ENCODE measurements around the gene IL4R. TPM values are rescaled to one million over a fixed set of nuclear protein-coding genes. Genes with fewer than 3 reads are reported as not detected.
A peak's percentile ranks its signal among the peaks of the same experiment; 100 is the strongest.

Gene IL4R
- total and polyA plus RNA-seq, 2 donors (not counting 1 experiment from before 2014, with no cell fraction given) = 17.1 to 23.6 TPM

DNA sequence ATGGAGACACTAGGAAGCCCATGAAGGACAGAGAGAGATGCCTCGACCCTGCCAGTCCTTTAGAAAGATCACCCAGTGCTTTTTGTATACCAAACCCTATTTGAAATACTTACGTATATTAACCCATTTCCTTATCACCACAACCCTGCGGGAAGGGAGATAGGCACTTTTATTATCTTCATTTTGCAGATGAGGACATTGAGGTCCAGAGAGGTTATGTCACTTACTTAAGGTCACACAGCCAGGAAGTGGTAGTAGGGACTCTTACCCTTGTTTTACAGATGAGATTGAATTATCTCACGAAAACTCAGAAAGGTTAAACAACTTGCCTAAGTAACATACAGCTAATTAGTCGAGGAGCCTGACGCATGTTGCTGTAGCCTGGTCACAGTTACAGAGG, 38.2 kb downstream of the IL4R start:
- Histone ChIP-seq H3K36me3 (ENCODE audit: control insufficient read depth, insufficient read depth, low read length) (peaks cover 16% of the 10 kb centered on the region), H3K27me3 (ENCODE audit: control insufficient read depth, insufficient read depth, low read length) (no peaks in the 10 kb centered on the region), H3K4me2 (ENCODE audit: extremely low read depth, insufficient read depth, low read length) (no peak overlapping the region)

DNA sequence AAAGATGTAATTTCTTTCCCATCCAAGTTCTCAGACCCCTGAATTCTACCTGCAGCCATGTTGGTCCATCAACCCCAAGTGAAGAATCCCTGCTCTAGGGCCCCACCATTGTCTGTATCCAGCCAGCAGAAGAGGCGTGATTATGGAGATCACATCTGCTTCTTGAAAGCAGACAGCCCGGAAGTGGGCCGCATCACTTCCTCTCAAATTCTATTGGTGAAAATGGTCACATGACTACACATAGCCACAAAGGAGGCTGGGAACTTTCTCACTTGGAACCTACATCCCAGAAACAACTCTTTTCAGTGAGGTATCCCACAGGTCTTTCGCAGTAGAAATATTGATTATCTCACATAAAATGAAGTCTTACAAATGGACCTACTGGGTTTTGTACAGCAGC, 40.1 kb downstream of the IL4R start:
- Histone ChIP-seq H3K79me2 (ENCODE audit: control insufficient read depth, insufficient read depth, low read length) (no peaks in the 10 kb centered on the region), H3K27ac (ENCODE audit: insufficient read depth, low read length) (no peak overlapping the region), H3K4me3 (replicated peaks in 1 of 4; ENCODE audit: control extremely low read depth in 1 of 4, insufficient read depth in 1 of 4, low read depth in 3 of 4, low read length in 4 of 4) (no peak overlapping the region), H4K20me1 (ENCODE audit: control insufficient read depth, extremely low read depth, insufficient read depth, low read length) (no peaks in the 10 kb centered on the region), H3K4me1 (ENCODE audit: control insufficient read depth, extremely low read depth, insufficient read depth, low read length) (no peaks in the 10 kb centered on the region), H3K9me3 (ENCODE audit: control insufficient read depth, insufficient read depth, low read depth, low read length) (no peaks in the 10 kb centered on the region), H3K4me2 (ENCODE audit: extremely low read depth, insufficient read depth, low read length) (no peak overlapping the region), H3K9ac (ENCODE audit: insufficient read depth, low read length) (no peak overlapping the region), H3K27me3 (ENCODE audit: control insufficient read depth, insufficient read depth, low read length) (no peaks in the 10 kb centered on the region), H3K36me3 (ENCODE audit: control insufficient read depth, insufficient read depth, low read length) (peaks cover 6% of the 10 kb centered on the region), H2AFZ (ENCODE audit: low read length) (no peak overlapping the region)
- TF ChIP-seq, protein P1, sequence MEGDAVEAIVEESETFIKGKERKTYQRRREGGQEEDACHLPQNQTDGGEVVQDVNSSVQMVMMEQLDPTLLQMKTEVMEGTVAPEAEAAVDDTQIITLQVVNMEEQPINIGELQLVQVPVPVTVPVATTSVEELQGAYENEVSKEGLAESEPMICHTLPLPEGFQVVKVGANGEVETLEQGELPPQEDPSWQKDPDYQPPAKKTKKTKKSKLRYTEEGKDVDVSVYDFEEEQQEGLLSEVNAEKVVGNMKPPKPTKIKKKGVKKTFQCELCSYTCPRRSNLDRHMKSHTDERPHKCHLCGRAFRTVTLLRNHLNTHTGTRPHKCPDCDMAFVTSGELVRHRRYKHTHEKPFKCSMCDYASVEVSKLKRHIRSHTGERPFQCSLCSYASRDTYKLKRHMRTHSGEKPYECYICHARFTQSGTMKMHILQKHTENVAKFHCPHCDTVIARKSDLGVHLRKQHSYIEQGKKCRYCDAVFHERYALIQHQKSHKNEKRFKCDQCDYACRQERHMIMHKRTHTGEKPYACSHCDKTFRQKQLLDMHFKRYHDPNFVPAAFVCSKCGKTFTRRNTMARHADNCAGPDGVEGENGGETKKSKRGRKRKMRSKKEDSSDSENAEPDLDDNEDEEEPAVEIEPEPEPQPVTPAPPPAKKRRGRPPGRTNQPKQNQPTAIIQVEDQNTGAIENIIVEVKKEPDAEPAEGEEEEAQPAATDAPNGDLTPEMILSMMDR (conservative IDR thresholded peaks at IDR 0.05 in 1 of 2, IDR thresholded peaks at IDR 0.05 in 1 of 2; ENCODE audit: low read depth in 1 of 2, low read length in 2 of 2) = no peak
- TF ChIP-seq EZH2 (IDR thresholded peaks at IDR 0.05; ENCODE audit: low read length, missing control alignments) = no peak
- no peak for DNase-seq (ENCODE audit: low read depth in 2 of 2)

More for the DNA sequence above, 38.2 kb downstream of the IL4R start:
- DNase-seq (ENCODE audit: low read depth in 2 of 2) = no peak
- Histone ChIP-seq H4K20me1 (ENCODE audit: control insufficient read depth, extremely low read depth, insufficient read depth, low read length) (no peaks in the 10 kb centered on the region), H3K4me3 (replicated peaks in 1 of 4; ENCODE audit: control extremely low read depth in 1 of 4, insufficient read depth in 1 of 4, low read depth in 3 of 4, low read length in 4 of 4) (no peak overlapping the region), H3K9me3 (ENCODE audit: control insufficient read depth, insufficient read depth, low read depth, low read length) (no peaks in the 10 kb centered on the region), H3K4me1 (ENCODE audit: control insufficient read depth, extremely low read depth, insufficient read depth, low read length) (no peaks in the 10 kb centered on the region), H3K27ac (ENCODE audit: insufficient read depth, low read length) (no peak overlapping the region), H2AFZ (ENCODE audit: low read length) (no peak overlapping the region), H3K79me2 (ENCODE audit: control insufficient read depth, insufficient read depth, low read length) (no peaks in the 10 kb centered on the region), H3K9ac (ENCODE audit: insufficient read depth, low read length) (no peak overlapping the region)
- no peak for TF ChIP-seq EZH2 (IDR thresholded peaks at IDR 0.05; ENCODE audit: low read length, missing control alignments)
- TF ChIP-seq, protein P1 (conservative IDR thresholded peaks at IDR 0.05 in 1 of 2, IDR thresholded peaks at IDR 0.05 in 1 of 2; ENCODE audit: low read depth in 1 of 2, low read length in 2 of 2) = no peak

DNA sequence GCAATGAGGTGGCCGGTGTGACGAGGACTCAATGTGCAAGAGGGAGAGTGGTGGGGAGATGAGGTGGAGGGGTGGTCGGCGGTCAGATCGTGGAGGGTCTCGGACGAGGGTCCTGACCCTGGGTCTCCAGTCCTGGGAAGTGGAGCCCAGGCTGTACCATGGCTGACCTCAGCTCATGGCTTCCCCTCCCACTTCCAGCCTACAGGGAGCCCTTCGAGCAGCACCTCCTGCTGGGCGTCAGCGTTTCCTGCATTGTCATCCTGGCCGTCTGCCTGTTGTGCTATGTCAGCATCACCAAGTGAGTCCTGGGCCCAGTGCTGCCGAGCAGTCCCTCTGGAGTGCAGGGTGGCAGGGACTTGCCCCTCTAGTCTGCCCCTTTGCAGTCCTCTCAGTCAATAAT, 41.8 kb downstream of the IL4R start:
- DNase-seq (ENCODE audit: low read depth in 2 of 2) = peak; percentile 17 to 39
- H3K9me3 ChIP-seq (ENCODE audit: control insufficient read depth, insufficient read depth, low read depth, low read length) = no peaks in the 10 kb centered on the region
- no peak overlapping the region for H2AFZ ChIP-seq (ENCODE audit: low read length)

More for the DNA sequence above, 41.8 kb downstream of the IL4R start:
- Histone ChIP-seq H3K27ac (ENCODE audit: insufficient read depth, low read length) (no peak overlapping the region), H3K4me3 (replicated peaks in 1 of 4; ENCODE audit: control extremely low read depth in 1 of 4, insufficient read depth in 1 of 4, low read depth in 3 of 4, low read length in 4 of 4) (no peak overlapping the region), H4K20me1 (ENCODE audit: control insufficient read depth, extremely low read depth, insufficient read depth, low read length) (no peaks in the 10 kb centered on the region), H3K36me3 (ENCODE audit: control insufficient read depth, insufficient read depth, low read length) (peaks cover 6% of the 10 kb centered on the region), H3K9ac (ENCODE audit: insufficient read depth, low read length) (no peak overlapping the region), H3K4me1 (ENCODE audit: control insufficient read depth, extremely low read depth, insufficient read depth, low read length) (no peaks in the 10 kb centered on the region), H3K4me2 (ENCODE audit: extremely low read depth, insufficient read depth, low read length) (no peak overlapping the region), H3K27me3 (ENCODE audit: control insufficient read depth, insufficient read depth, low read length) (no peaks in the 10 kb centered on the region), H3K79me2 (ENCODE audit: control insufficient read depth, insufficient read depth, low read length) (no peaks in the 10 kb centered on the region)
- no peak for TF ChIP-seq EZH2 (IDR thresholded peaks at IDR 0.05; ENCODE audit: low read length, missing control alignments)
- TF ChIP-seq, protein P1 (conservative IDR thresholded peaks at IDR 0.05 in 1 of 2, IDR thresholded peaks at IDR 0.05 in 1 of 2; ENCODE audit: low read depth in 1 of 2, low read length in 2 of 2) = peak; percentile 7 to 46

Measured in fibroblast of lung (primary cell).